ENCODE results near the gene TRABD2B. TPM values are rescaled to one million over a fixed set of nuclear protein-coding genes. Genes with fewer than 3 reads are reported as not detected.

The TRABD2B gene
- total RNA-seq, 1 experiment from 2014 or later: not detected

GRCh38 chr1:47870946-47871676, 126.1 kb downstream of the TRABD2B start:
- Histone ChIP-seq H3K36me3 (ENCODE audit: insufficient read depth, low read length, poor library complexity, severe bottlenecking) (no peaks in the 10 kb centered on the region), H3K27ac (ENCODE audit: low read depth, low read length, poor library complexity, severe bottlenecking) (no peak overlapping the region), H3K4me1 (ENCODE audit: insufficient read depth, low read length, poor library complexity, severe bottlenecking) (no peaks in the 10 kb centered on the region), H3K4me3 (ENCODE audit: low read depth, low read length, poor library complexity, severe bottlenecking) (no peak overlapping the region), H3K9me3 (ENCODE audit: low read depth, low read length, poor library complexity, severe bottlenecking) (no peaks in the 10 kb centered on the region), H3K27me3 (replicated peaks; ENCODE audit: insufficient read depth, low read depth, low read length, poor library complexity) (peaks cover 5% of the 10 kb centered on the region)
- TF ChIP-seq EZH2 (IDR thresholded peaks at IDR 0.05; ENCODE audit: borderline replicate concordance, low read depth, low read length, poor library complexity, severe bottlenecking): no peak
- POLR2A ChIA-PET (ENCODE audit: low non-redundant PET): no interaction called here
- intact Hi-C loops (cut with micrococcal nuclease; ENCODE audit: unreplicated experiment): no loop called here
- BruUV-seq (replicated peaks): no TSS peak
- CTCF ChIA-PET: no interaction called here
- DNase-seq (ENCODE audit: low spot score): peak; percentile 6

GRCh38 chr1:47870480-47870879, 126.7 kb downstream of the TRABD2B start:
- Histone ChIP-seq H3K27me3 (replicated peaks; ENCODE audit: insufficient read depth, low read depth, low read length, poor library complexity) (peaks cover 5% of the 10 kb centered on the region), H3K36me3 (ENCODE audit: insufficient read depth, low read length, poor library complexity, severe bottlenecking) (no peaks in the 10 kb centered on the region), H3K27ac (ENCODE audit: low read depth, low read length, poor library complexity, severe bottlenecking) (no peak overlapping the region), H3K4me3 (ENCODE audit: low read depth, low read length, poor library complexity, severe bottlenecking) (no peak overlapping the region), H3K9me3 (ENCODE audit: low read depth, low read length, poor library complexity, severe bottlenecking) (no peaks in the 10 kb centered on the region), H3K4me1 (ENCODE audit: insufficient read depth, low read length, poor library complexity, severe bottlenecking) (no peaks in the 10 kb centered on the region)
- no peak for DNase-seq (ENCODE audit: low spot score)
- intact Hi-C loops (cut with micrococcal nuclease; ENCODE audit: unreplicated experiment): no loop called here
- POLR2A ChIA-PET (ENCODE audit: low non-redundant PET): no interaction called here
- BruUV-seq (replicated peaks): no TSS peak
- TF ChIP-seq CTCF (conservative IDR thresholded peaks at IDR 0.05; ENCODE audit: low read depth, low read length): no peak
- no peak for TF ChIP-seq EZH2 (IDR thresholded peaks at IDR 0.05; ENCODE audit: borderline replicate concordance, low read depth, low read length, poor library complexity, severe bottlenecking)
- CTCF ChIA-PET: no interaction called here

- Histone ChIP-seq H3K27ac (ENCODE audit: low read depth, low read length, poor library complexity, severe bottlenecking) (no peak overlapping the region), H3K9me3 (ENCODE audit: low read depth, low read length, poor library complexity, severe bottlenecking) (no peaks in the 10 kb centered on the region), H3K4me3 (ENCODE audit: low read depth, low read length, poor library complexity, severe bottlenecking) (no peak overlapping the region), H3K4me1 (ENCODE audit: insufficient read depth, low read length, poor library complexity, severe bottlenecking) (no peaks in the 10 kb centered on the region), H3K36me3 (ENCODE audit: insufficient read depth, low read length, poor library complexity, severe bottlenecking) (no peaks in the 10 kb centered on the region), H3K27me3 (replicated peaks; ENCODE audit: insufficient read depth, low read depth, low read length, poor library complexity) (peaks cover 5% of the 10 kb centered on the region)
- CTCF ChIA-PET: no interaction called here
- intact Hi-C loops (cut with micrococcal nuclease; ENCODE audit: unreplicated experiment): no loop called here
- POLR2A ChIA-PET (ENCODE audit: low non-redundant PET): no interaction called here
- BruUV-seq (replicated peaks): no TSS peak
- no peak for DNase-seq (ENCODE audit: low spot score)
- no peak for TF ChIP-seq EZH2 (IDR thresholded peaks at IDR 0.05; ENCODE audit: borderline replicate concordance, low read depth, low read length, poor library complexity, severe bottlenecking)
- no peak for TF ChIP-seq CTCF (conservative IDR thresholded peaks at IDR 0.05; ENCODE audit: low read depth, low read length)
Observed at GRCh38 chr1:47868348-47868676, 128.9 kb downstream of the TRABD2B start.

All from A673 (cell line).